Measurements from ENCODE around the gene GAREM1.

The GAREM1 gene

GRCh38 chr18:32328974-32329373 is 141.7 kb downstream of the GAREM1 start:
- no peak for DNase-seq (ENCODE audit: low read depth in 3 of 3, low spot score in 1 of 3)

DNA sequence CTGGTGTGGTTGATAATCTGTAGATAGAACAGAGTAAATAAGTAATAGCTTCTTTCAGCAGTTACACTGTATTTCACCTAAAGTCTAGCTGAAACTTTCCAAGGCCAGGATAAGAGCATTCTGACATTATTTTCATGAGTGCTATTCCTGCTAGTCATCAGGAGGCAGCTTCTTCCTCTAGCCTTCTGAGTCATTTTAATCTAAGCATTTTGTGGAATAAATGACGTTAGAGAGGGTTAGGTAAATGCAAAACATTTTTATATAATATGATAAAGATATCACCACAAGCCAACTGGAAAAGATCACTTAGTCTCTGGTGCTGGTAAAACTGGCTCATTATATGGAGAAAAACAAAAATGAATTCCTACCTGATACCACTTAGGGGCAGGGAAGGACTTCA is 142.3 kb downstream of the GAREM1 start:
- no peak for DNase-seq (ENCODE audit: low read depth in 3 of 3, low spot score in 1 of 3)

GRCh38 chr18:32326450-32327308 is 144.0 kb downstream of the GAREM1 start:
- no peak for DNase-seq (ENCODE audit: low read depth in 3 of 3, low spot score in 1 of 3)

DNA sequence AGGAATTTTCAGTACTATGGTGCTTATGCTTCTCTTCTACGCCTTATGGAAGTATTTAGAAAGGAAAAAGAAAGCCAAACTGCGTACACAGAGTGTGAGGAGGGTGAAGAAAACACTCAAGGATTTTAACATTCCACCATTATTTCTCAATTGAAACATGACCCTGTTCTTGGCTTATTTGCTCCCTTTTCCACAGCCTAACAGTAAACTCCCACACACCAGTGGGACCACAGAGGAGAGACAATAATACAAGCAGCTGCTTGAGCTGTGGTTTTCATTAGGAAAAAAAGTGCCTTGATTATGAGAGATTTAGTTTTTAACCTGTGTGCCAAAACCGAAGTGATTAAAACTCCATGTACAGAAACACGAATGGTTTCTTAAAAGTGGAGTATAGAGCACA is 146.5 kb downstream of the GAREM1 start:
- no peak for DNase-seq (ENCODE audit: low read depth in 3 of 3, low spot score in 1 of 3)

- no peak for DNase-seq (ENCODE audit: low read depth in 3 of 3, low spot score in 1 of 3)
Observed at GRCh38 chr18:32321826-32322225, 148.9 kb downstream of the GAREM1 start.

DNA sequence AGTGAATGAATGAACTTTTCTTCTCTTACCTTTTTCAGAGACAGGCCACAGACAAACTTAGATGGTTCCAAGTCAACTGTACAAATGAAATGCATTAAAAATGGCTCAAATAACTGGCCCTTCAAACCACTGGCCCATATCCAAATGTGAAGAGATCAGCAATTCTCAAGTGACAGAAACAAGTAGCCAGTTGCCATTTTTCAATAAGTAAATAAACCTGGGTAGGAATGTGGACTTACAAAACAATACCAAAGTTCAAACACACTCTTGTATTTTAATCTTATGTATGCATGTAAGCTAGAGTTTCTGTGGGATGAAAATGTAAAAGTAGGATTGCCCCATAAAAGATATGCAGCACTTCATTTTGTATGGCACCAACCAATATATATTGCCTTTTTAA is 151.6 kb downstream of the GAREM1 start:
- no peak for DNase-seq (ENCODE audit: low read depth in 3 of 3, low spot score in 1 of 3)

DNA sequence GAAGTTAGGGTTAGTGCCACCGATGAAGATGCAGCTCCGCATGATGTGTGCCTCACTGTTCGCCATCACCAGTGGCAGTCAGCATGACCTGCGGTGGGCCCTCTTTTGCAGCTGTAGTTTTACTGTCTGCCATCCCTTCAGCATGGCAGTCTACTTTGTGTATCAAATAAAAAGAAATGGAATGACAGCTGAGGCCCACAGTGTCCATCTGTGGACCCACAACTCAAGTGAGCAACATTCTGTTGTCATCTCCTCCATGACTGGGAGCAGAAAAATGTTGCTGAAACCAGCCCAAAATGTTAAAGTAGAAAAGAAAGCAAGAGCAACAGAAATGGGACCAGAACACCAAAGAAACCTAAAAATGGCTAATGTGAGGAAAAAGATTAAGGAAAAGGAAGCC is 152.1 kb downstream of the GAREM1 start:
- no peak for DNase-seq (ENCODE audit: low read depth in 3 of 3, low spot score in 1 of 3)

GRCh38 chr18:32317651-32318050 is 153.0 kb downstream of the GAREM1 start:
- no peak for DNase-seq (ENCODE audit: low read depth in 3 of 3, low spot score in 1 of 3)

GRCh38 chr18:32315881-32316280 is 154.8 kb downstream of the GAREM1 start:
- DNase-seq (ENCODE audit: low read depth in 3 of 3, low spot score in 1 of 3), result no peak

GRCh38 chr18:32310774-32311173 is 159.9 kb downstream of the GAREM1 start:
- DNase-seq (ENCODE audit: low read depth in 3 of 3, low spot score in 1 of 3), result no peak

DNA sequence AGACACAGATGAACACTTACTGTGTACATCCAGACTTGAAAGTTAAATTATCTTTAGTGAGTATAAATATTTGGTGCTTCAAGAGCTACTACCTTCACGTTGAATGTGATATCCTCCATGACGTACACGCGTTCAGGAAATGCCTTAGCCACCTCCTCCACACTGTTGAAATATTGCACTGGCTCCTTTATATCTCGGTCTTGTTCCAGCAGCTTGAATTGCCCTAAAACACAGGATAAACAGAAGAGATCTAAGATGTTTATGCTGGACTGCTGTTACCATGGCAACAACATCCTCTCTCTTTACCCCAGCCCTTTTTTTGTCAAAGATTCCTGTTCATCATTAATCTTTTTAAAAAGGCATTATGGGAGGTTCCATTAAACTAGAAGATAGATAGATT is 160.6 kb downstream of the GAREM1 start:
- no peak for DNase-seq (ENCODE audit: low read depth in 3 of 3, low spot score in 1 of 3)

DNA sequence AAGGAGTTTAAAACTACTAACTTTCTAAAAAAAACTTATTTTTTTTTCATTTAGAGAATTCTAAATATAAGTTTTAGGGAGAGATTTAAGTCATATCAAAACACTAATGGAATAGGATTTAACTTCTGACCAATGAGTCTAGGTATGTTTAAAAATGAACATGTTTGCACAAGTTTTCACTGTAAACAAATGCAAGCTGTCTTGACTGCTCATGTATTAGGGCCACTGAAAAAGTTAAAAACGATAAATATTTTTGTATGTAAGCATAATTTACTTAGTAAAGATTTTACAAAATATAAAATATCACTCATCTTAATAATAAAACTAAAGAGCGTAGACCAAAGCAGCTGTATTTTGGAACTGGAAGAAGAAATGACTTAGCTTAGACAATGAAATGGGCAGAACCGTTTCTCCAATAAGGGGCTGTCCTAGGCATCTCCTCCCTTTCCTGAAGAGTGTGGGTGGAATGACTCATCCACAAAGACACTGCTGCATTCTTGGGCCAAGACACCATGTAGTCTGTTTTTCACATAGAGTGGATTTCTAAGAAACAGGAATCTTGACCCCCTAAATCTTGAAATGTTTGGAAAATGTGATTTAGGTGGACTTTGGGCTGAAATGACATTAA is 162.1 kb downstream of the GAREM1 start:
- DNase-seq (ENCODE audit: low read depth in 3 of 3, low spot score in 1 of 3), result no peak

DNA sequence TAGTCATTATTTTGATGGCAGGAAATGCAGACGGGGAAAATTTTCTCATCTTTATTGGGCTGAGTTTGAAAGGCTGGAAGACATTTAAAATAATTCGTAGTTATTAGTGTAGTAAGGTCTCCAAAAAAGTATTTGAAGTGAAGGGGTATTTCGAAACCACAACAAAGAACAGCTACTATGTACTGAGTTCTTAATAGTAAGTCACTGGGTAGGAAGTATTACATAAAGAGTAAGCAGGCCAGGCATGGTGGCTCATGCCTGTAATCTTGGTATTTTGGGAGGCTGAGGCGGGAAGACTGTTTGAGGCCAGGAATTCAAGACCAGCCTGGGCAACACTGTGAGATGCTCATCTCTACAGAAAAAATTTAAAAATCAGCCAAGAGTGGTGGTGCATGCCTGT is 167.3 kb downstream of the GAREM1 start:
- no peak for DNase-seq (ENCODE audit: low read depth in 3 of 3, low spot score in 1 of 3)

DNA sequence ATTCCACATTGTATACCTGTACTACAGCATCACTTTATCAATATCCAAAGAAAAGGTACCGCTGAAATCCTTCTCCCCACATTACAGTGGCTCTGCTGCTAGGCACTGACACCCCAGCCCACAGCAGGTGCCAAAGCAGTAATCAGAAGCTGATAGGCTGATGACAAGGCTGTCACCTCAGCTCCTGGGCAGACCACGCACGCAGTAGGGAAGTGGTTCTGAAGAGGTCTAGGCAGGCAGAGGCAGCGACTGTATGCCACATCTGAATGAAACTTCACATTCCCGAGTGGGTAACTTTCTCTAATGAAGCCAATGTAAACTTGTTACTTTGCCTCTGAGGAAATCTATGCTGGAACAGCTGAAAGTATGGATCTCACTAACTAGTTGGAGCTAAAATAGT is 167.9 kb downstream of the GAREM1 start:
- DNase-seq (ENCODE audit: low read depth in 3 of 3, low spot score in 1 of 3), result no peak

DNA sequence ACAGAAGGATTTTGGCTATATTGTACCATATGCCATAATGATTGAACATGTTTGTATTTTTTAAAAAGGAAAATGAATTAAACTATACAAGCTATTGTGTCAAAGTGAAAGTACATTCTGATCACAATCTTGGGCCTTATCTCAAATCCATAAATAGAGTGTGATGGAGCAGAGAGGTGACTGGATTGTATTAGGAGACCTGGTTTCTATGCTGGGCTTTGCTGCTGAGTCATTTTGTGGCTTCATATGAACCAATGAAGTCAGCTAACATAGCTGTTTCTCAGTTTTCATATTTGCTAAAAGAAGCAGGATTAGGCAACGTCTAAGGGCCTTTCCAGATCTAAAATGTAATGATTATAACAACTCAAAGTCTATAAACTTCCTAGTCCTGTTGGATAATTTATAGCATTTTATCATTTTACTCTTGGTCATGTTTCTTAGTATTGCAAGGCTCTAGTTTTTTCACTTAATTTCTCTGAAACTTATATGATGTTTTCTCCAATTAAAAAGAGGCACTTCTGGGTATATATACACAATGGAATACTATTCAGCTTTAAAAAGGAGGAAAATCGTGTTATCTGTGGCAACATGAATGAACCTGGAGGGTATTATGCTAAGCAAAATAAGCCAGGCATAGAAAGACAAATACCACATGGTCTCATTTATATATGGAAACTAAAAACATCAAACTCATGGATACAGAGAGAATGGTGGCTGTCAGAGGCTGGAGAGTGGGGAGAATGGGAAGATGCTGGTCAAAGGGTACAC is 168.5 kb downstream of the GAREM1 start:
- DNase-seq (ENCODE audit: low read depth in 3 of 3, low spot score in 1 of 3), result no peak

GRCh38 chr18:32301361-32301760 is 169.3 kb downstream of the GAREM1 start:
- no peak for DNase-seq (ENCODE audit: low read depth in 3 of 3, low spot score in 1 of 3)

- no peak for DNase-seq (ENCODE audit: low read depth in 3 of 3, low spot score in 1 of 3)
Observed at GRCh38 chr18:32300914-32301313, 169.8 kb downstream of the GAREM1 start.

DNA sequence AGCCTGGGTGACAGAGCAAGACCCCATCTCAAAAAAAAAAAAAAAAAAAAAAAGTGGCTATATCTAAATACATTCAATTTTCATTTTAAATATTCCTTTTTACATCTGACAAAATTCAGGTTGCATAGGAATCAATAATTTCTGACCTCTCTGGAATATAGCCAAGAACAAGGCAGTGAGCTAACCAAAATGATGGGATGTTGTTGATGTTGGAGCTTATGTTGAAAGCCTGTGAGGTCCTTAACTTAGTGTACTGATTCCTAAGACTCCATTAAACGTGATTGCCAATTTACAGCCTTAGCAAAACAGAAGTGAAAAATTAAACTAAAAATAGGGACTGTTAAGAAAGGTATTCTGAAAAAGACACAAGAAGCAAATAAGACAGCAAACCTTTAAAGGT is 171.2 kb downstream of the GAREM1 start:
- no peak for DNase-seq (ENCODE audit: low read depth in 3 of 3, low spot score in 1 of 3)

- no peak for DNase-seq (ENCODE audit: low read depth in 3 of 3, low spot score in 1 of 3)
Observed at GRCh38 chr18:32298171-32298667, 172.5 kb downstream of the GAREM1 start.

DNA sequence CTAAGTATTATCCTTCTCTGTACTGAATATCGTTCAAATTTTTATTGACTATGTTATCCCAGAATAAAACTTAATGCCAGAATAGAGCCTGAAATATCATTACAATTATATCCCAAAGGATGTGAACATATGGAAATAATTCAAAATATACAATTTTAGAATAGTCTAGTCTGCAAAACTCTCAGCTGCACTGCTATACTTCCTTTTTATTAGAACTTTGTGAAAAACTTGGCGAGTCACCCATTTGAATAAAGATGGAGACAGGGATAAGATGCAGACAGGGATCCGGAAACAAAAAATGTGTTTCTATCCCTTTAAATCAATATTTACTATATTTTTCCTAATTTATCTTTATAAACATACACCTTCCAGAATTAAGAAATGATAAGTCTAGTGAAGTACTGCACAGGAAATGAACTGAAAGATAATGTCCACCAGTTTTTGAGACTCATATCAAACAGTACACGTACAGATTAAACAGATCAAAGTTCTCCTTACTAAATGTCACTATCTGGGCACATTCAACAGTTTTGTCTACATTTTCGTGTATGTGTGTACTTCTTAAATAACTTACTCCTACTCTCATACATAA is 173.0 kb downstream of the GAREM1 start:
- DNase-seq (ENCODE audit: low read depth in 3 of 3, low spot score in 1 of 3), result no peak

- no peak for DNase-seq (ENCODE audit: low read depth in 3 of 3, low spot score in 1 of 3)
Observed at GRCh38 chr18:32296851-32297250, 173.8 kb downstream of the GAREM1 start.
